NCI-H69 (cell line): ENCODE data around the gene PELO.
A peak's percentile ranks its signal among the peaks of the same experiment; 100 is the strongest.

Experiments used
- DNase-seq: peaks from one replicate; lab custom pipeline; 2025; lab: John Stamatoyannopoulos, UW

Gene PELO

GRCh38 chr5:52772668-52773067 is 15.0 kb upstream of the PELO start:
- no peak for DNase-seq

DNA sequence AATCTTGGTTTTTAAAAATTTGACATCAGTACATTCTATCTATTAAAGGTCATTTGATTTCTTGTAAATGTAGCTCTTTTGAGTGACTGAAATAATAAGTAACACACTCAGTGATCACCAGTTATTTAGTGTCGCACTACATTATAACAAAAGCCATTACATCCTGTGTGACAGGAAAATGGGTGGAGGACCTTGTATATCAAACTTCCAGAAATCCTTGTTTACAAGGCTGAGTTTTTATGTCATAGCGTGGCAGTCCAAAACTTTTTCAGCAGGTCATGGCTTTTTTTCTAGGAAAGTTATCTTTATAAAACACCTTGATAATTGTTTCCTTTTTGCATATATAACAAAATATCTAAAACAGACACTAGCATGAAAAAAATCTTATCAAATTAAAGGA is 14.4 kb upstream of the PELO start:
- no peak for DNase-seq

DNA sequence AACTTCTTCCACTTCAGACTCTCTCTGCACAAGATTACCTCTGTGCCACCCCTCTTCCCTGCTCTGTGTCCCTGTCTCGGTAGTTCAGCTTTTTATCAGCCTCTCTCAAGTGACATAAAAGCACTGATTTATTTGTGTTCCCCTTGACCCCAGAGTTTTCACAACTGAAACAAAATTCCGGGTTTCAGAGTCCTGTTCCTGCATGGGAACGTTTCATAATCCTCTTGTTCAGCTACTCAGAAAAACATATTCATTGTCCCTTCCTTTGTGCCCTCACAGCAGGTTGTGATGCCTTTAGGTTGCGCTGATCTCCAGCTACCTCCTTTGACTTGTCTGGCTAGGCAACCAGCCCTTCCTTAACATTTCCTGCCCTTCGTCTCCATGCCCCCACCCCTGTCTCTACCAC is 13.7 kb upstream of the PELO start:
- peak; percentile 8 for DNase-seq

- DNase-seq = no peak
Observed at GRCh38 chr5:52776116-52776515, 11.6 kb upstream of the PELO start.

- no peak for DNase-seq
Observed at GRCh38 chr5:52777186-52777585, 10.5 kb upstream of the PELO start.

- no peak for DNase-seq
Observed at GRCh38 chr5:52778781-52779180, 8.9 kb upstream of the PELO start.

DNA sequence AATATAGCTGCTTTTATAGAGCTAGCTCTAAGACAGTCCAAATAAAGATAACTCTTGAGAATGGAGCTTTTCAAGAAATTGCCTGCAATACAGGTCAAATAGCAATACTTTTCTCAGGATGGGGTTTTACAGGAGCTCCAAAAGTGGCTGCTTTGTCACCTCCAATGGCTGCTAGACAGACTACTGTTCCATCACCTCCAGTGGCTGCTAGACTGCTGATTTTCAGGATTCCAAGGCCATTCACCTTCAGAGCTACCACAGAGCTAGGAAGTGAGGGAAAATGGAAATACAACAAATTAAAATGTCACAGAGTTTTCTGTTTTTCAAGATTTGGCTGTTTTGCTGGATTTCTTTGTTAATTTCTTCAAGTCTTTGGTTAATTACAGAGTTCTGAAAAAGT is 8.5 kb upstream of the PELO start:
- no peak for DNase-seq

DNA sequence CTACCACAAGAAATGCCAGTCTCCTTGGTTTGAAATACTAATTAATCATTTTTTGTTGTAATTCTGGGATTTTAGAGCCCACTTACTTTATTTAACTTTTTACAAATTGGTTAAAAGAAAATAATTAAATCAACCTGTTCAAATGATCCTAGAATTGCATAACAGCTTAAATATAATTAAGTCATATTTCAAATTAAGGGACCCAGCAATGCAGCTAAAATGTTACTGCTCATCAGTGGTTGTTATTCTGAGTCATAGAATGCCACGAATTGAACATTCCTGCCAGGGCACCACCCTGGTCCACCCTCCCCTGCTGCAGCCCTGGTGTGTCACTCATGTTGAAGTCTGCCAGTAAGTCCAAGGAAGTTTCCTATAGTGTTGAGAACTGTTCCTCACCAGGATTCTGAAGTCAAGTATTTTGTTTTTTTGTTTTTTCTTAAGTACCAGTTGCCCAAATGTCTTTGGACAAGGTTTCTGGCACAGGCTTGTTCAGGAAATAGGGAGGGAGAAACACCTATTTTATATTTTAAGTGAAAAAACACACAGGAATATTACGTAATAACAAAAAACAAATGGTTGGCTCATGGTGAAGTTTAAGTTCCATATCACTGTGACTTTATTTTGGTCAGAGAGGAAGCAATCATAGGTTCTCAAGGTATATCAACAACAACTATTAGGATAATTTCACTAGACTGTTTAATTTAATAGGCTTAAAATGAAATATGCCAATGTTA is 4.3 kb upstream of the PELO start:
- peak; percentile 18 for DNase-seq

DNA sequence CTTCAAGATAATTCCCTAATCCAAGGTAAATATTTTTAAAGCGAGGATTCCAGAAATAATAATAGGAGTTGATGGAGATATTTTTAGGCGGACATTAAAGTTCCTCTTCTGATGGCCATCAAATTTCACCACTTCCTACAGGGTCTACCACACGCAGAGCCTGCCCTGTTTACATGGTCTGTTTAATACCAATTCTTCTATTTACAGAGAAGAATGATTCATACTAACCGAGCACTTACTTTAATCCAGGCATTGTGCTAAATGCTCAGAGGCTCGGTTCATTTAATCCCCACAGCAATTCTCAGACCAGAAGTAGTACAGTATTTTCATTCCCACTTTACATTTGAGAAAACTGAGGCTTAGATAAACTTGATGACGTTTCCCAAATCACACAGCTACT is 3.0 kb upstream of the PELO start:
- DNase-seq = no peak

DNA sequence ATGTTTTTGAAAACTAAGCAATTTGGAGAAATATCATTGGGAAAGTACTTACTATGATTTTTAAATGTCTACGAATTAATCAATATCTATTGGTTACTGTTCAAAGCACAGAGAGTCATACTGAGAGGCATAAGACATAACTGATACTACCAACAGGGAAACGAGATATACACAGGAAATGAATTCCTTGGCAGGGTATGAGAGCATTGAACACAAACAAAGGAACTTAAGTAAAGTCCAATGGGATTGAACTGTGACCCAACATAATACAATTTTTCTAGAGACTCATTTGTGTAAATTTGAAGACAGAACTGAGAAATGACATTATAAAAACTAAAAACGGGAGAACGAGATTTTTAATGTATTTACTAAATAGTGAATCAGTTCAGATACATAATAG is 1.3 kb upstream of the PELO start:
- DNase-seq = no peak

GRCh38 chr5:52786949-52787599 is 642 bp upstream of the PELO start:
- peak; percentile 54 for DNase-seq

DNA sequence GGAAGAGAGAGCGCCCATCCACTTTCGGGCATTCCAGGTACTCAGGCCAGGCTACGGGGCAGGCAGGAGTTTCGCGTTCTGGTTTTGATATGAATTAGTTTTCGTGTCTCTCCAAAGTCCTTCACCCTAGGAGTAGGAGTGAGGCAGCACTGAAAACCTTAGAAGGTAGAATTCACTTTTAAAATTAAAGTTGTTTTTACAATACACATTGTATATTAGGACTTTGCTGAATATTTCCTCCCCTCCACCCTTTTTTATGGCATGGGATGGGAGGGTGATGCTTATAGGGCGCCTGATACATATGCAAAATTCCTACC is 747 bp downstream of the PELO start:
- DNase-seq = no peak

DNA sequence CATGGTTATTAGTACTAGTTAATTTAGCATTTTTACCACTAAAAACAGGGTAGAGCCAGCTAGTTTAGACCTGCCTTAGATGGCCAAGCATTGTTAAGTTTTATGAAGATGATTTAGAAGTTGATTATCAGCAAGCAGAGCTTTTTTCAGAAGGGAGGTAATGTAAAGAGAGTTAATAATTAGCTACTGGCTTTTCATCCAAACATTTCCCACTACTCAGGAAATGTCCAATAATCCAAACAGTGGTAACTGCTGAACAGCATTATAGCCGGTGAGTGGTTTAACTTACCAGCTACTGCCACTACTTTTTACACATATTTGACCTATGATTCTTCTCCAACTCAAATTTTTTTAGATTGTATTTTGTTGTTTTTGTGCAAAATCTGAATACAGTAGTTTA is 1.7 kb downstream of the PELO start:
- DNase-seq = no peak

- no peak for DNase-seq
Observed at GRCh38 chr5:52789851-52790250, 2.1 kb downstream of the PELO start.

- DNase-seq = no peak
Observed at GRCh38 chr5:52791366-52791765, 3.6 kb downstream of the PELO start.

GRCh38 chr5:52794519-52794918 is 6.8 kb downstream of the PELO start:
- no peak for DNase-seq

GRCh38 chr5:52796031-52796430 is 8.3 kb downstream of the PELO start:
- no peak for DNase-seq

DNA sequence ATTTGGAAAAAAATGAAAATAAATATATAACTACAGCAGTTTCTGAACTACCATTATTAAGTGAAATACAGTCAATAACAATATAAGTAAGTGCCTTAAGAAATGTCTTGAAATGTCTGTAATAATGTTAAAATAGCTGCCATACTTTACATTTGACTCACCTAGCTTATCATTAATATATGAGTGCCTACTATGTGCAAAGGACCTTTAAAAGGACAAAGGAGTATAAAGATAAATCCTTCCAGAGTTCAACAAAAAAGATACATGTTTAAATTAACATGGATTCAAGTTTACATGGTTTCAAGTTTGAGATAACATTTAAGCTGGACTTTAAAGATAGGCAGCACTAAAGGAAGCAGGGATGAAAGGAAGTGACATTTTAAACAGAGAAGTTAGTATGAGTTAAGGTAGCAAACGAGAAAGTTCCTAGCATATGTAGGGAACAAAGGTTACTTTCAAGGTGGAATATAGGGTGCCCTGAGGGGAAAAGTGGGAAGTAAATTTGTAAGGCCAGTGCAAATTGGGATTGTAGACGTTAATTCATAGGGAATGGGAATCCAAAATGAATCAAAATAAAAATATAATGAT is 8.9 kb downstream of the PELO start:
- DNase-seq = no peak

- DNase-seq = no peak
Observed at GRCh38 chr5:52798938-52799337, 11.2 kb downstream of the PELO start.

DNA sequence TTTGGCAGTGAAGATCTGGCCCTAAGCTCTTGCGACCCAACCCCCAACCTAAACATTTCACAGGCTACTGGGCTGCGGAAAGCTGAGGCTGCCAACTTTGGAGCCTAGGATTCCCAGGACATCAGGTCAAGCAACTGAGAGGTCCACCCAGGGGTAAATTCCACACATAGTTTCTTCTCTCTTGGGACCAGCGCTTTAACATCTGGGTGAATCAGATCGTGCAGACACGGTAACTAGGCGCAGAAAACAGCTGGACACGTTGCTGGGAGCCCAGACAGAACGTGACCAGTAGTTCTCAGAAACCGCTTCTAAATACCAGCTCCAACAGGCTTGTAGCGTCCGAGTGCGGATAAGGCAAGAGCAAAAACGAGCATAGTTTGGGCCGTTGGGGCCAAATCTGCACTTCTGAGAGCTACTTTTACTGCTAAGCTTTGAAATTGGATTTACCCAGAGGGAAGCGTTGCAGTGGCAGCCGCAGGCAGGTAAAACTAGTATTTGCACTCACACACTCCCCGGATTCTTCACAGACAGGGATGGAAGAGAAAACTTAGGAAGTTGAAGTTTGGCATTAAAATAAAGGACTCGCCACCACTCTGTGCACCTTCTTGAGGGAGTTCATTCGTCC is 11.8 kb downstream of the PELO start:
- DNase-seq = peak; percentile 47

DNA sequence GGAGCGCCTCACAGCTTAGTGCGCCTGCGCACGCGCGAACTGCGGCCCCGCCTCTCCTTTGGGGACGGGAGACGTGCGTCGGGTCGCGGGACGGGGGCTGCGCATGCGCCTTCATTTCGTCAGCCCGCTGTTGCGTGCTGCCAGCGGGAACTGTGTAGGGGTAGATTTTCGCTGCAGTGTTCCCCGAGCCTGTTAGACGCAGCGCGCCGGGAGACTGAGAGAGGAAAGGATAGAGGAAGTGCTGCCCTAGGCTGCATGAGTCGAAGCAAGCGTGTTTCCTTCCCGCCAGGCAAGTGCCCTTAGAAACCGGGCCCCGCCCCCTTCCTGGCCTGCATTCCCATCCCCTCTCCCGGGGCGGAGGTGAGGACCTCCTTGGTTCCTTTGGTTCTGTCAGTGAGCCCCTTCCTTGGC is 12.3 kb downstream of the PELO start:
- DNase-seq = peak; percentile 97

DNA sequence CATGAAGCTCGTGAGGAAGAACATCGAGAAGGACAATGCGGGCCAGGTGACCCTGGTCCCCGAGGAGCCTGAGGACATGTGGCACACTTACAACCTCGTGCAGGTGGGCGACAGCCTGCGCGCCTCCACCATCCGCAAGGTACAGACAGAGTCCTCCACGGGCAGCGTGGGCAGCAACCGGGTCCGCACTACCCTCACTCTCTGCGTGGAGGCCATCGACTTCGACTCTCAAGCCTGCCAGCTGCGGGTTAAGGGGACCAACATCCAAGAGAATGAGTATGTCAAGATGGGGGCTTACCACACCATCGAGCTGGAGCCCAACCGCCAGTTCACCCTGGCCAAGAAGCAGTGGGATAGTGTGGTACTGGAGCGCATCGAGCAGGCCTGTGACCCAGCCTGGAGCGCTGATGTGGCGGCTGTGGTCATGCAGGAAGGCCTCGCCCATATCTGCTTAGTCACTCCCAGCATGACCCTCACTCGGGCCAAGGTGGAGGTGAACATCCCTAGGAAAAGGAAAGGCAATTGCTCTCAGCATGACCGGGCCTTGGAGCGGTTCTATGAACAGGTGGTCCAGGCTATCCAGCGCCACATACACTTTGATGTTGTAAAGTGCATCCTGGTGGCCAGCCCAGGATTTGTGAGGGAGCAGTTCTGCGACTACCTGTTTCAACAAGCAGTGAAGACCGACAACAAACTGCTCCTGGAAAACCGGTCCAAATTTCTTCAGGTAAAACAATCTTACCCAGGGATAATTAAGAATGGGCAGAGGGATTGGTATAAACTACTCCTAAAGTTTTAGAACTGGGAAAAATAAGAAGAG is 12.9 kb downstream of the PELO start:
- DNase-seq = peak; percentile 80
